ENCODE data around the gene NOL9.

GRCh38 chr1:6585841-6586240 is 31.5 kb upstream of the NOL9 start:
- no peak for TF ChIP-seq POLR2A (IDR thresholded peaks at IDR 0.05)
- TF ChIP-seq, protein P1, sequence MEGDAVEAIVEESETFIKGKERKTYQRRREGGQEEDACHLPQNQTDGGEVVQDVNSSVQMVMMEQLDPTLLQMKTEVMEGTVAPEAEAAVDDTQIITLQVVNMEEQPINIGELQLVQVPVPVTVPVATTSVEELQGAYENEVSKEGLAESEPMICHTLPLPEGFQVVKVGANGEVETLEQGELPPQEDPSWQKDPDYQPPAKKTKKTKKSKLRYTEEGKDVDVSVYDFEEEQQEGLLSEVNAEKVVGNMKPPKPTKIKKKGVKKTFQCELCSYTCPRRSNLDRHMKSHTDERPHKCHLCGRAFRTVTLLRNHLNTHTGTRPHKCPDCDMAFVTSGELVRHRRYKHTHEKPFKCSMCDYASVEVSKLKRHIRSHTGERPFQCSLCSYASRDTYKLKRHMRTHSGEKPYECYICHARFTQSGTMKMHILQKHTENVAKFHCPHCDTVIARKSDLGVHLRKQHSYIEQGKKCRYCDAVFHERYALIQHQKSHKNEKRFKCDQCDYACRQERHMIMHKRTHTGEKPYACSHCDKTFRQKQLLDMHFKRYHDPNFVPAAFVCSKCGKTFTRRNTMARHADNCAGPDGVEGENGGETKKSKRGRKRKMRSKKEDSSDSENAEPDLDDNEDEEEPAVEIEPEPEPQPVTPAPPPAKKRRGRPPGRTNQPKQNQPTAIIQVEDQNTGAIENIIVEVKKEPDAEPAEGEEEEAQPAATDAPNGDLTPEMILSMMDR (IDR thresholded peaks at IDR 0.05) = no peak
